Adrenal gland (tissue), 5 donors: ENCODE measurements around the gene RASL10B.

Experiments
- POLR2A ChIP-seq, 2 donors: fragments of 450-650 bp; IDR thresholded peaks; one replicate each; pipeline ENCODE4 v1.6.1; 2017; ENCODE audit warnings: antibody characterized with exemption in 2 of 2, mild to moderate bottlenecking in 2 of 2, moderate library complexity in 1 of 2
- TF ChIP-seq, protein P1 (sequence below), 6 experiments: fragments of 450-650 bp in 4 of 6; fragments of 200-600 bp in 2 of 6; sonication (generic) in 1 of 6; IDR thresholded peaks; 1 replicate in 5 of 6; 2 replicates in 1 of 6; pipeline versions ENCODE4 v1.5.1 to v1.8.0; 2016 to 2021; ENCODE audit warnings: antibody characterized with exemption in 6 of 6, mild to moderate bottlenecking in 2 of 6, moderate library complexity in 1 of 6
- donor health status: DM: no; HTN: no; CAD: no.

- TF ChIP-seq, protein P1, sequence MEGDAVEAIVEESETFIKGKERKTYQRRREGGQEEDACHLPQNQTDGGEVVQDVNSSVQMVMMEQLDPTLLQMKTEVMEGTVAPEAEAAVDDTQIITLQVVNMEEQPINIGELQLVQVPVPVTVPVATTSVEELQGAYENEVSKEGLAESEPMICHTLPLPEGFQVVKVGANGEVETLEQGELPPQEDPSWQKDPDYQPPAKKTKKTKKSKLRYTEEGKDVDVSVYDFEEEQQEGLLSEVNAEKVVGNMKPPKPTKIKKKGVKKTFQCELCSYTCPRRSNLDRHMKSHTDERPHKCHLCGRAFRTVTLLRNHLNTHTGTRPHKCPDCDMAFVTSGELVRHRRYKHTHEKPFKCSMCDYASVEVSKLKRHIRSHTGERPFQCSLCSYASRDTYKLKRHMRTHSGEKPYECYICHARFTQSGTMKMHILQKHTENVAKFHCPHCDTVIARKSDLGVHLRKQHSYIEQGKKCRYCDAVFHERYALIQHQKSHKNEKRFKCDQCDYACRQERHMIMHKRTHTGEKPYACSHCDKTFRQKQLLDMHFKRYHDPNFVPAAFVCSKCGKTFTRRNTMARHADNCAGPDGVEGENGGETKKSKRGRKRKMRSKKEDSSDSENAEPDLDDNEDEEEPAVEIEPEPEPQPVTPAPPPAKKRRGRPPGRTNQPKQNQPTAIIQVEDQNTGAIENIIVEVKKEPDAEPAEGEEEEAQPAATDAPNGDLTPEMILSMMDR (IDR thresholded peaks at IDR 0.05) = no peak
- TF ChIP-seq POLR2A (IDR thresholded peaks at IDR 0.05) = no peak
These were observed 47.2 kb upstream of the RASL10B start for GRCh38 chr17:35684055-35684802.
